ENCODE measurements around the gene GPR21. TPM values are rescaled to one million over a fixed set of nuclear protein-coding genes. Genes with fewer than 3 reads are reported as not detected.

Gene GPR21
- total RNA-seq, 1 experiment from 2014 or later, result 0.63 TPM

GRCh38 chr9:123049589-123050222 is 16.2 kb downstream of the GPR21 start:
- CTCF ChIA-PET, result no interaction called here
- Mint-ChIP-seq H3K27me3 (ENCODE audit: low read depth) (no peaks in the 10 kb centered on the region), H3K27ac (no peak overlapping the region), H3K4me3 (no peak overlapping the region), H3K4me1 (peaks cover 18% of the 10 kb centered on the region), H3K36me3 (peaks cover 5% of the 10 kb centered on the region), H3K9me3 (no peaks in the 10 kb centered on the region)
- ATAC-seq (no peak), DNase-seq (ENCODE audit: low spot score) (no peak)
- TF ChIP-seq SMAD3 (CRISPR knock-in tag; IDR thresholded peaks at IDR 0.05; ENCODE audit: borderline replicate concordance) (no peak), TEAD1 (CRISPR knock-in tag; IDR thresholded peaks at IDR 0.05) (no peak), ZNF317 (CRISPR knock-in tag; IDR thresholded peaks at IDR 0.05; ENCODE audit: borderline replicate concordance, low read depth) (no peak), FOXP1 (CRISPR knock-in tag; IDR thresholded peaks at IDR 0.05; ENCODE audit: borderline replicate concordance) (no peak), RORB (CRISPR knock-in tag; IDR thresholded peaks at IDR 0.05) (no peak), STAT6 (CRISPR knock-in tag; conservative IDR thresholded peaks at IDR 0.05; ENCODE audit: low read depth) (no peak), GTF2I (CRISPR knock-in tag; conservative IDR thresholded peaks at IDR 0.05) (no peak), AFF4 (CRISPR knock-in tag; IDR thresholded peaks at IDR 0.05; ENCODE audit: borderline replicate concordance) (no peak), PRRX2 (CRISPR knock-in tag; IDR thresholded peaks at IDR 0.05) (no peak), NFYB (CRISPR knock-in tag; conservative IDR thresholded peaks at IDR 0.05; ENCODE audit: low read depth) (no peak), ZNF121 (CRISPR knock-in tag; IDR thresholded peaks at IDR 0.05) (no peak), SP1 (CRISPR knock-in tag; conservative IDR thresholded peaks at IDR 0.05) (no peak), MLX (CRISPR knock-in tag; IDR thresholded peaks at IDR 0.05) (no peak), SMAD4 (CRISPR knock-in tag; IDR thresholded peaks at IDR 0.05) (no peak)
- TF ChIP-seq, protein P1, sequence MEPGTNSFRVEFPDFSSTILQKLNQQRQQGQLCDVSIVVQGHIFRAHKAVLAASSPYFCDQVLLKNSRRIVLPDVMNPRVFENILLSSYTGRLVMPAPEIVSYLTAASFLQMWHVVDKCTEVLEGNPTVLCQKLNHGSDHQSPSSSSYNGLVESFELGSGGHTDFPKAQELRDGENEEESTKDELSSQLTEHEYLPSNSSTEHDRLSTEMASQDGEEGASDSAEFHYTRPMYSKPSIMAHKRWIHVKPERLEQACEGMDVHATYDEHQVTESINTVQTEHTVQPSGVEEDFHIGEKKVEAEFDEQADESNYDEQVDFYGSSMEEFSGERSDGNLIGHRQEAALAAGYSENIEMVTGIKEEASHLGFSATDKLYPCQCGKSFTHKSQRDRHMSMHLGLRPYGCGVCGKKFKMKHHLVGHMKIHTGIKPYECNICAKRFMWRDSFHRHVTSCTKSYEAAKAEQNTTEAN (CRISPR knock-in tag; IDR thresholded peaks at IDR 0.05), result no peak
- TF ChIP-seq, protein P2, sequence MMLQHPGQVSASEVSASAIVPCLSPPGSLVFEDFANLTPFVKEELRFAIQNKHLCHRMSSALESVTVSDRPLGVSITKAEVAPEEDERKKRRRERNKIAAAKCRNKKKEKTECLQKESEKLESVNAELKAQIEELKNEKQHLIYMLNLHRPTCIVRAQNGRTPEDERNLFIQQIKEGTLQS (CRISPR knock-in tag; conservative IDR thresholded peaks at IDR 0.05), result no peak
- TF ChIP-seq, protein P3, sequence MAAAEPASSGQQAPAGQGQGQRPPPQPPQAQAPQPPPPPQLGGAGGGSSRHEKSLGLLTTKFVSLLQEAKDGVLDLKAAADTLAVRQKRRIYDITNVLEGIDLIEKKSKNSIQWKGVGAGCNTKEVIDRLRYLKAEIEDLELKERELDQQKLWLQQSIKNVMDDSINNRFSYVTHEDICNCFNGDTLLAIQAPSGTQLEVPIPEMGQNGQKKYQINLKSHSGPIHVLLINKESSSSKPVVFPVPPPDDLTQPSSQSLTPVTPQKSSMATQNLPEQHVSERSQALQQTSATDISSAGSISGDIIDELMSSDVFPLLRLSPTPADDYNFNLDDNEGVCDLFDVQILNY (CRISPR knock-in tag; IDR thresholded peaks at IDR 0.05), result no peak
- TF ChIP-seq, protein P4, sequence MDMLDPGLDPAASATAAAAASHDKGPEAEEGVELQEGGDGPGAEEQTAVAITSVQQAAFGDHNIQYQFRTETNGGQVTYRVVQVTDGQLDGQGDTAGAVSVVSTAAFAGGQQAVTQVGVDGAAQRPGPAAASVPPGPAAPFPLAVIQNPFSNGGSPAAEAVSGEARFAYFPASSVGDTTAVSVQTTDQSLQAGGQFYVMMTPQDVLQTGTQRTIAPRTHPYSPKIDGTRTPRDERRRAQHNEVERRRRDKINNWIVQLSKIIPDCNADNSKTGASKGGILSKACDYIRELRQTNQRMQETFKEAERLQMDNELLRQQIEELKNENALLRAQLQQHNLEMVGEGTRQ (CRISPR knock-in tag; IDR thresholded peaks at IDR 0.05), result no peak
- POLR2A ChIA-PET, result no interaction called here

Measured in WTC11 (cell line).